ENCODE measurements around the gene GGT7. TPM values are rescaled to one million over a fixed set of nuclear protein-coding genes. Genes with fewer than 3 reads are reported as not detected.
A peak's percentile ranks its signal among the peaks of the same experiment; 100 is the strongest.
"Not testable (repeated sequence)": the region's sequence is repeated elsewhere in the genome, so short reads cannot be mapped to it uniquely, and the experiment has no call there.

The GGT7 gene, protein sequence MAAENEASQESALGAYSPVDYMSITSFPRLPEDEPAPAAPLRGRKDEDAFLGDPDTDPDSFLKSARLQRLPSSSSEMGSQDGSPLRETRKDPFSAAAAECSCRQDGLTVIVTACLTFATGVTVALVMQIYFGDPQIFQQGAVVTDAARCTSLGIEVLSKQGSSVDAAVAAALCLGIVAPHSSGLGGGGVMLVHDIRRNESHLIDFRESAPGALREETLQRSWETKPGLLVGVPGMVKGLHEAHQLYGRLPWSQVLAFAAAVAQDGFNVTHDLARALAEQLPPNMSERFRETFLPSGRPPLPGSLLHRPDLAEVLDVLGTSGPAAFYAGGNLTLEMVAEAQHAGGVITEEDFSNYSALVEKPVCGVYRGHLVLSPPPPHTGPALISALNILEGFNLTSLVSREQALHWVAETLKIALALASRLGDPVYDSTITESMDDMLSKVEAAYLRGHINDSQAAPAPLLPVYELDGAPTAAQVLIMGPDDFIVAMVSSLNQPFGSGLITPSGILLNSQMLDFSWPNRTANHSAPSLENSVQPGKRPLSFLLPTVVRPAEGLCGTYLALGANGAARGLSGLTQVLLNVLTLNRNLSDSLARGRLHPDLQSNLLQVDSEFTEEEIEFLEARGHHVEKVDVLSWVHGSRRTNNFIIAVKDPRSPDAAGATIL
- 12.9 TPM for total RNA-seq

- peak; percentile 70 to 81 (median 79) for DNase-seq (ENCODE audit: low read depth in 2 of 3, low spot score in 2 of 3)
Measured at GRCh38 chr20:34872622-34873224, at the start of gene GGT7. Gene GGT7 (minus strand): TSS chr20:34872856. CDS start chr20:34872815, 41 bp downstream.

GRCh38 chr20:34921436-34921835 is 48.8 kb upstream of the GGT7 start:
- DNase-seq (ENCODE audit: low read depth in 2 of 3, low spot score in 2 of 3) = no peak

GRCh38 chr20:34920055-34920454 is 47.4 kb upstream of the GGT7 start:
- DNase-seq (ENCODE audit: low read depth in 2 of 3, low spot score in 2 of 3) = no peak

GRCh38 chr20:34916774-34917354 is 44.2 kb upstream of the GGT7 start:
- no peak for DNase-seq (ENCODE audit: low read depth in 2 of 3, low spot score in 2 of 3)

DNA sequence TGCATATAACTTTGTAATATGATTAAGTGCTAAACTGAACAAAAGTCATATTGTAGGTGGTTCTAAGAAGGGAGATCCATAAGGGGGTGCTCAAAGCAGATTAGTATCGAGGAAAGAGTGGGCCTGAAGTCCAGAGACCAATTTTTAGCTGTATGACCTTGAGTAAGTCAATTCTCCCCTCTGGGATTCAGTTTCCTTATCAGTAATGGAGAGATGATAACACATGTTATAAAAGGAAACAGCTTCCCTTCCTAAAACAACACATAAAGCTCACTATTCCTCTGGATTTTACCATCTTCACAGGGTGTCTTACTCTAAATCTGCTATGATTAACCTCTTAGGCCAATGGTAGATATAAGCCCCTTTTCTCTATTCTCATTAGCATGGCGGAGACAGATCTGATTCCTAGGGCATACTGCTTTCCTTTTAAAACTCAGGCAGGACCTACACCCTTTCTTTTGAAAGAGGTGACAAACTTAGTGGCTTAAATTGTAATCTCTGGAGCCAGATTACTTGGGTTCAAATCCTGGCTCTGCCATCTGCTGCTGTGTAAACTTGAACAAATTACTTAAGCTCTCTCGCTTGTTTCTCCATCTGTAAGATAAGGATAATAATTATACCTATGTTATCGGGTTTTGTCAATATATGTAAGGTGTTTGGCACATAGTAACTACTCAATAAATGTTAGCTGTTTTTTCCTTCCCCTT is 43.2 kb upstream of the GGT7 start:
- no peak for DNase-seq (ENCODE audit: low read depth in 2 of 3, low spot score in 2 of 3)

GRCh38 chr20:34915131-34915530 is 42.5 kb upstream of the GGT7 start:
- DNase-seq (ENCODE audit: low read depth in 2 of 3, low spot score in 2 of 3) = no peak

GRCh38 chr20:34907616-34908469 is 35.2 kb upstream of the GGT7 start:
- peak in 2 of 3 donors; percentile 10 to 41 for DNase-seq (ENCODE audit: low read depth in 2 of 3, low spot score in 2 of 3)

GRCh38 chr20:34904202-34904621 is 31.6 kb upstream of the GGT7 start:
- DNase-seq (ENCODE audit: low read depth in 2 of 3, low spot score in 2 of 3) = no peak

- not testable (repeated sequence) for DNase-seq (ENCODE audit: low read depth in 2 of 3, low spot score in 2 of 3)
Measured at GRCh38 chr20:34898731-34899130, 26.1 kb upstream of the GGT7 start.

DNA sequence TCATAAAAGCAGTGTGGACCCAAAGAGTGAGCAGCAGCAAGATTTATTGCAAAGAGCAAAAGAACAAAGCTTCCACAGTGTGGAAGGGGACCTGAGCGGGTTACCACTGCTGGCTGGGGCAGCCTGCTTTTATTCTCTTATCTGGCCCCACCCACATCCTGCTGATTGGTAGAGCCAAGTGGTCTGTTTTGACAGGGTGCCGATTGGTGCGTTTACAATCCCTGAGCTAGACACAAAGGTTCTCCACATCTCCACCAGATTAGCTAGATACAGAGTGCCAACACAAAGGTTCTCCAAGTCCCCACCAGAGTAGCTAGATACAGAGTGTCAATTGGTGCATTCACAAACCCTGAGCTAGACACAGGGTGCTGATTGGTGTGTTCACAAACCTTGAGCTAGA is 25.5 kb upstream of the GGT7 start:
- not testable (repeated sequence) for DNase-seq (ENCODE audit: low read depth in 2 of 3, low spot score in 2 of 3)

GRCh38 chr20:34896086-34896621 is 23.5 kb upstream of the GGT7 start:
- no peak for DNase-seq (ENCODE audit: low read depth in 2 of 3, low spot score in 2 of 3)

DNA sequence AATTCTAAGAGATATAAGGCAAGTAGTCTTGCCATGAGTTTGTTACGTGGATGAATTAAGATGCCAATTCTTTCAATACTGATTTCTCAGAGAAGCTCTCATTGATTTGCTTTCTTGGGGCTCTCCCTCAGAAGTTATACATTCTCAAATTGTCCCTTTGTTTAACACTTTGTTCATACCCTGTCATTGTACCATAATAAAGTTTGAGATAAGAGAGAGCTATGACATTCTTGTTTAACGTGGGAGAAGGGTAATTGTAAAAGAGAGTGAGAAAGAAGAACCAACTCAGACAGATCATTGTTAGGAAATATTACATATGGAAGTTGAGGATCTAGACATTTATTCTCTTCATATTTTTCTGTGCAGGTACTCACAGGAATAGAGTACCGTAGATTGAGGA is 22.8 kb upstream of the GGT7 start:
- no peak for DNase-seq (ENCODE audit: low read depth in 2 of 3, low spot score in 2 of 3)

- DNase-seq (ENCODE audit: low read depth in 2 of 3, low spot score in 2 of 3) = no peak
Measured at GRCh38 chr20:34894723-34895122, 22.1 kb upstream of the GGT7 start.

- no peak for DNase-seq (ENCODE audit: low read depth in 2 of 3, low spot score in 2 of 3)
Measured at GRCh38 chr20:34892671-34893070, 20.0 kb upstream of the GGT7 start.

DNA sequence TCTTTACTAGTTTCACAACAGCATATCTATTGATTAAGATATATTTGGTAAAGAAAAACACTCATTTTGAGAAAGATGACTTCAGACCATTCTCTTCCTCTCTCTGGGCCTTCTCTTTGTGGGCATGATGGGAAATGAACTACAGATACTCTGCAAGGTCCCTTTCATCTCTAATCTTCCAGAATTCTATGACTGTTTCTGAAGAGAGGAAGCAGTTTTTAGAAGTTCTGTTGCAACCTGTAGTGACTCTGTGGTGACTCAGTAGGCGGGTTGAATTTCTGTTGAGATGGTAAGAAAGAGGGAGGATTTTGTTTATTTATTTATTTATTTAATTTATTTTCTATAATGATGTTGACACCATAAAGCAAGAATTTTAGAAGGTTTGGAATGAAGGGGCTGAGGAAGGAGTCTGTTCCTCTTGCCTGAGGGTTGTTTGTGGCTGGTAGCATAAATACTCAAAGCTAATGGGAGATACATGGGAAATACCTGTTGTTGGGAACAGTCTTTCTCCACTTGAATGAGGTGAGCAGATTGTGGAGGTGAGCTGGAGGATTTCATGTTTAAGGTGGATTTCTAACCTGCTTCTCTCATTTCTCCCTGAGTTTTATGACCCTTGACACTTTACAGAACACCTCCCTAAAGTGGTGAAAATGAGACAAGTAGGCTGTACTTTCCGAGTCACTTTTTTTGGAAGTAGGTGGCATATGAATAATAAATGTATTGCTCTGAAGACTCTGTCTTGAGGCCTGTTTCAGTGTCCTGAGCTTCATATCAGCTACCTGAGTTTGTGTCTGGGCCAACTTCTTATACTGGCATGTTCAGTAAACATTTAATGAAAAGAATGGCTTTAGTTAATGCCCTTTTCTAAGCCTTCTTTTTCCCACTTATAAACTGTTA is 18.8 kb upstream of the GGT7 start:
- peak in 2 of 3 donors; percentile 18 to 20 for DNase-seq (ENCODE audit: low read depth in 2 of 3, low spot score in 2 of 3)

GRCh38 chr20:34888468-34888867 is 15.8 kb upstream of the GGT7 start:
- DNase-seq (ENCODE audit: low read depth in 2 of 3, low spot score in 2 of 3) = peak in 1 of 3 donors; percentile 22

- DNase-seq (ENCODE audit: low read depth in 2 of 3, low spot score in 2 of 3) = no peak
Measured at GRCh38 chr20:34887023-34887422, 14.4 kb upstream of the GGT7 start.

- DNase-seq (ENCODE audit: low read depth in 2 of 3, low spot score in 2 of 3) = no peak
Measured at GRCh38 chr20:34886122-34886521, 13.5 kb upstream of the GGT7 start.
